Measurements from ENCODE around the gene LMO3.

DNA sequence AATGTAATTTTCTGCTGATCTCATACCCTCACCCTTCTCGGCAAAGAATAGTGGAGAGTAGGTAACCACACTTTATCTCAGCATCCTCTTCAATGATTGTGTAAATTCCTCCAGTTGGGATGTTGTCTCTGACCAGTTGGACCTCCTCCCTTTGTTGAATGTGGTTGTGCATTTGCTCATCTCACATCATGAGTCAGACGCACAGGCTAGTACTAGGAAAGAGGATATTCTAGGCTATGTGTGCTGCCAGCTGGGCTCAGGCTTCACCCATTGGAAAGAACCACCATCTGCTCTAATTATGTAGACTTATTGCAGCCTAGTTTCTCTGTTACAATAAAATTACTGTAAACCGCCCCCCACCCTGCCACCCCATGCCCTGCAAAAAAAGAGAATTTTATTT is 90.3 kb downstream of the LMO3 start:
- TF ChIP-seq, protein P1, sequence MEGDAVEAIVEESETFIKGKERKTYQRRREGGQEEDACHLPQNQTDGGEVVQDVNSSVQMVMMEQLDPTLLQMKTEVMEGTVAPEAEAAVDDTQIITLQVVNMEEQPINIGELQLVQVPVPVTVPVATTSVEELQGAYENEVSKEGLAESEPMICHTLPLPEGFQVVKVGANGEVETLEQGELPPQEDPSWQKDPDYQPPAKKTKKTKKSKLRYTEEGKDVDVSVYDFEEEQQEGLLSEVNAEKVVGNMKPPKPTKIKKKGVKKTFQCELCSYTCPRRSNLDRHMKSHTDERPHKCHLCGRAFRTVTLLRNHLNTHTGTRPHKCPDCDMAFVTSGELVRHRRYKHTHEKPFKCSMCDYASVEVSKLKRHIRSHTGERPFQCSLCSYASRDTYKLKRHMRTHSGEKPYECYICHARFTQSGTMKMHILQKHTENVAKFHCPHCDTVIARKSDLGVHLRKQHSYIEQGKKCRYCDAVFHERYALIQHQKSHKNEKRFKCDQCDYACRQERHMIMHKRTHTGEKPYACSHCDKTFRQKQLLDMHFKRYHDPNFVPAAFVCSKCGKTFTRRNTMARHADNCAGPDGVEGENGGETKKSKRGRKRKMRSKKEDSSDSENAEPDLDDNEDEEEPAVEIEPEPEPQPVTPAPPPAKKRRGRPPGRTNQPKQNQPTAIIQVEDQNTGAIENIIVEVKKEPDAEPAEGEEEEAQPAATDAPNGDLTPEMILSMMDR (IDR thresholded peaks at IDR 0.05) = no peak
- no peak for TF ChIP-seq POLR2A (IDR thresholded peaks at IDR 0.05)

Measured in esophagus squamous epithelium (tissue), 4 donors.